GM19328 (cell line): ENCODE data around the gene RNU4-1.
"Not testable (repeated sequence)": the region's sequence is repeated elsewhere in the genome, so short reads cannot be mapped to it uniquely, and the experiment has no call there.

Experiments
- ATAC-seq: cut with Tn5 transposase; IDR thresholded peaks from one replicate; pipeline ENCODE4 v1.9.1; 2021; ENCODE audit warnings: mild to moderate bottlenecking, moderate library complexity; ENCODE audit not compliant: unreplicated experiment

The RNU4-1 gene

DNA sequence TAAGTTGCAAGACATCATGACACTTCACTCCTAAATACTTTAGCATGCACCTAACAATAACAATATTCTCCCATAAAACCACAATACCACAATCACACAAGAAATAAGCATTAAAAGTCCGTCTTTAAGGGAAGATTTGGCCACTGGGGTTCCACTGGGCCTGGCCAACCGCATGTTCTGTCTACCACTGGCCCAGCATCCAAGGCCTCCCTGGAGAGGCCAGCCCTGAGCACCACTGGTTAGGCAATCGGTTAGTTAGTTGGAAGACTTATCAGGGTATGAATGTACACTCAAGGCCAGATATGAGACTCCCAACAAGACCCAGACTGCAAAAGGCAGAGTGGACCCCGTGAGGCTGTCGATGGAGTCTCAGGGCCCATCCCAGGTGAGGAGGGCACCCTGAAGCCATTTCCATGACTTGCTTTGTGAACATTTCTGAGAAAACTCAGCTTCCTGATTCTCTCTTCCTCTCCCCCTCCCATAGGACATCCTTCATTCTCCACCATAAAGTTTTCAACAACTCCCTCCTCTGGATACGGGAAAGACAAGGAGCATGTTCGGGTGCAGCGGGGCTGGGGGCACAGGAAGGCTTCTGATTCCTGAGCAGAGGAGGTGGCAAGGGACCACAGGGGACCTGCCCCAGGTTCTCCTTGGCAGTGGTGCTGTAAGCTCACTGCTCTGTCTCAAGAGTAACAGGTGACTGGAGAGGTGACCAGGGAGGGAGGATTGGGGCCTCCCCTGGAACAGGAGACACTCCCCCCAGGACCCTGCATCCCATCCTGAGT lies 33.4 kb downstream of the RNU4-1 start:
- no peak for ATAC-seq

GRCh38 chr12:120258323-120258896 lies 34.6 kb downstream of the RNU4-1 start:
- no peak for ATAC-seq

DNA sequence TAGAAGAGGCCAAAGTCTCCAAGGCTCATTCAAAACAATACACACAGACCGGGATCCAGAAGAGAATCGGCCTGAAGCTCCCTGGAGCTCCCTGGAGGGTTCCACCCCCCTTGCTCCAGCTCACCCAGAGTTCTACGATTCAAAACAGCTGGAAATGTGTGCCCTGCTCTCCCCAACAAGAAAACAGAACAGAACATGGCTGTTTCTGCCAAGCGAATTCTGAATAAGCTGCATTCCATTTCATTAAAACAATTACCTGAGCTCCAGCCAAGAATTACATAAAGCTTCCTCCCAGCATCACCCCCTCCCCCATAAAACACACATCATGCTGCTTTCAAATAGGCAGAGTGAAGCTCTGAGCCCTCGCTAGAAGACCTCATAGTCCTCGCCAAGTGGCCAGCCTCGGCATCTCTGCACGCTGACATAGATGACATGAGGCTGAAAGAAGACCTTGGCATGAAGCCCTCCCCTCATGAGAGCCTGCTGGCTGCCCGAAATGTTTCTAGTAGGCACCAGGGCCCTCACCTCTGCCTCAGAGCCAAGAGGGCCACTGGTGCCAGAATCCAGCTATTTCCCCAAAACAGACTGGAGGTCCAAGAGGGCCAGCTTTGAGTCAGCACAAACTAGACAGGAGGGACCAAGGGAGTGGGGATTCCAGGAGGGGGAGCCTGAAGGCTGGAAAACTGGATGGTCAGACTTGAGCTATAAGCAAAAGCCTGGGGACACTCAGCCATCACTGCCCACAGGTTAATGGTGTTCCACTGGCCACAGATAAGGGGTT lies 35.8 kb downstream of the RNU4-1 start:
- no peak for ATAC-seq

DNA sequence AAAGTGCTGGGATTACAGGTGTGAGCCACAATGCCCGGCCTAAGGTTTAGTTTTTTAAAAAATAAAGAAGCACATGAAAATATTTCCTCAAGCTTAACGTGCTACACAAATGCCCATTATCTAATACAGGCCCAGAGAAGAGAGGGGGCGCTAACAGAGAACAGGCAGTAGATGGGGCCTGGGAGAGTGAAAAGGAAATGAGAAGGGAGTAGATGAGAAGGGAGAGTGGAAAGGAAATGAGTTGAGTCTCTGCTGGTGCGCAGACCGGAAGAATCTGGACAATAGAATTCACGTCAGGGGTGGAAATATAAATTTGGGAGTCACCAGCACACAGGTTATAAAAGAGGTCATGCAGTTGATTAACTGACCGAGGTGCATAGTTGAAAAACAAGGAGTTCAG lies 38.2 kb downstream of the RNU4-1 start:
- ATAC-seq: no peak

DNA sequence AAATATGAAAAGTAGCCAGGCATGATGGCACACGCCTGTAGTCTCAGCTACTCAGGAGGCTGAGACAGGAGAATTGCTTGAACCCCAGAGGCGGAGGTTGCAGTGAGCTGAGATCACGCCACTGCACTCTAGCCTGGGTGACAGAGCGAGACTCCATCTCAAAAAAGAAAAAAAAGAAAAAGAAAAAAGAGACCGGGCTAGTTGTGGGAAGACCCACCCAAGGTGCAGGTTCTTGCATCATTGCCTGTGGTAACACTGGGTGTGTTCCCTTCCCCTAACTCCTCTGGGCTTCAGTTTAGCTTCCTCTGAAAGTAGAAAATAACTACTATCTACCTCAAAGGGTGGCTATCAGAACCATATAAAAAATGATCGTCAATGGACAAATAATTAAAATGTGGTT lies 39.7 kb downstream of the RNU4-1 start:
- ATAC-seq: not testable (repeated sequence)

GRCh38 chr12:120252071-120252906 lies 40.7 kb downstream of the RNU4-1 start:
- ATAC-seq: no peak

DNA sequence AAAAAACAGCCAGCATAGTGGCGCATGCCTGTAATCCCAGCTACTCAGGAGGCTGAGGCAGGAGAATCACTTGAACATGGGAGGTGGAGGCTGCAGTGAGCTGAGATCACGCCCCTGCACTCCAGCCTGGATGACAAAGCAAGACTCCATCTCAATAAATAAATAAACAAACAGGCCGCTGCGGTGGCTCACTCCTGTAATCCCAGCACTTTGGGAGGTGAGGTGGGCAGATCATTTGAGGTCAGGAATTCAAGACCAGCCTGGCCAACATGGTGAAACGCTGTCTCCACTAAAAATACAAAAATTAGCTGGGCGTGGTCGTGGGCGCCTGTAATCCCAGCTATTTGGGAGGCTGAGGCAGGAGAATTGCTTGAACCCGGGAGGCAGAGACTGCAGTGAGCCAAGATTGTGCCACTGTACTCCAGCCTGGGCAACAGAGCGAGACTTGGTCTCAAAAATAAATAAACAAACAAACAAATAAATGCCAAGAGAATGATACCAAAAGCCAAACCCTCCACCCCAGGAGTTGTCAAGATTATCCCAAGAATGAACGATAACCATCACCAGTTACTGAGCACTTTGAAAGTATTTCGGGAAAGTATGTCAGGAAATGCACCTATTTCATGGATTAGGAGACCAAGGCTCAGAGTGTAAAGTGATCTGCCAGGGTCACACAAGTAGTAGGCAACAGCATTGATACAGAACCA lies 41.5 kb downstream of the RNU4-1 start:
- not testable (repeated sequence) for ATAC-seq

GRCh38 chr12:120249875-120250795 lies 42.9 kb downstream of the RNU4-1 start:
- no peak for ATAC-seq

GRCh38 chr12:120249266-120249874 lies 43.7 kb downstream of the RNU4-1 start:
- ATAC-seq: no peak

DNA sequence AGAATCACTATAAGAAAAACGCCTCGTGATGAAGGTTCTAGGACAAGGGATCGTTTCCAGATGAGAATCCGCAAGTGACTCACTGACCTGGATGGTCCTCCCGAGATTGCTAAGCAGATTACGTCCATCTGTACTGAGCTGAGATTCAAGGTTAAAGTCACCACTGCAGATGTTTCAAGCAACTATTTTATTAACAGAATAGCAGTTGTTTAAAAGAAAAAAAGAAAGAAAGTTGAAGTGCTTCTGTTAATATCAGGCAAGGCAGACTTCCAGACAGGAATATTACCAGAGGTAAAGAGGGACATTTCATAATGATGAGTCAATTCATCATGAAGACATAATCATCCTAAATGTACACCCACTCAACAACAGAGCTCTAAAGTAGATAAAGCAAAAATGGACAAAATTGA lies 45.4 kb downstream of the RNU4-1 start:
- ATAC-seq: no peak

- no peak for ATAC-seq
Measured at GRCh38 chr12:120247183-120247582, 45.9 kb downstream of the RNU4-1 start.

DNA sequence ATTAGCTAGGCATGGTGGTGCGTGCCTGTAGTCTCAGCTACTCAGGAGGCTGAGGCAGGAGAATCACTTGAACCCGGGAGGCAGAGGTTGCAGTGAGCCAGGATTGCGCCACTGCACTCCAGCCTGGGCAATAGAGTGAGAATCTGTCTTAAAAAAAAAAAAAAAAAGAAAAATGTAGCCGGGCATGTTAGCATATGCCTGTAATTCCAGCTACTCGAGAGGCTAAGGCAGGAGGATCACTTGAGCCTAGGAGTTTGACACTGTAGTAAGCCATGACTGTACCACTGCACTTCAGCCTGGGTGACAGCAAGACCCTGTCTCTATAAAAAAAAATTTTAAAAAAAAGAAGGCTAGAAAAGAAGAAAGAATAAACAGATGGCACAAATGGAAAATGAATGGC lies 46.3 kb downstream of the RNU4-1 start:
- not testable (repeated sequence) for ATAC-seq
